HG03571 (cell line): Measurements from ENCODE around the gene RRP1B.
"Not testable (repeated sequence)": the region's sequence is repeated elsewhere in the genome, so short reads cannot be mapped to it uniquely, and the experiment has no call there.

ENCODE experiments used
- ATAC-seq: cut with Tn5 transposase; IDR thresholded peaks from one replicate; pipeline ENCODE4 v1.9.1; 2021; ENCODE audit not compliant: unreplicated experiment

RRP1B gene

GRCh38 chr21:43667191-43667904 lies 8.0 kb downstream of the RRP1B start:
- ATAC-seq, result no peak

- no peak for ATAC-seq
Measured at GRCh38 chr21:43669828-43670605, 10.7 kb downstream of the RRP1B start.

- ATAC-seq, result no peak
Measured at GRCh38 chr21:43675871-43676270, 16.5 kb downstream of the RRP1B start.

GRCh38 chr21:43676391-43676790 lies 17.0 kb downstream of the RRP1B start:
- no peak for ATAC-seq

- no peak for ATAC-seq
Measured at GRCh38 chr21:43679951-43680350, 20.6 kb downstream of the RRP1B start.

- not testable (repeated sequence) for ATAC-seq
Measured at GRCh38 chr21:43680421-43680820, 21.1 kb downstream of the RRP1B start.

GRCh38 chr21:43681650-43682049 lies 22.3 kb downstream of the RRP1B start:
- ATAC-seq, result no peak

- no peak for ATAC-seq
Measured at GRCh38 chr21:43684424-43684823, 25.1 kb downstream of the RRP1B start.

GRCh38 chr21:43686811-43687565 lies 27.6 kb downstream of the RRP1B start:
- no peak for ATAC-seq

- no peak for ATAC-seq
Measured at GRCh38 chr21:43687566-43688399, 28.4 kb downstream of the RRP1B start.

- ATAC-seq, result no peak
Measured at GRCh38 chr21:43688906-43689305, 29.5 kb downstream of the RRP1B start.

- ATAC-seq, result no peak
Measured at GRCh38 chr21:43689556-43690337, 30.4 kb downstream of the RRP1B start.

- no peak for ATAC-seq
Measured at GRCh38 chr21:43690346-43690745, 31.0 kb downstream of the RRP1B start.

- no peak for ATAC-seq
Measured at GRCh38 chr21:43691086-43691795, 31.9 kb downstream of the RRP1B start.

GRCh38 chr21:43691801-43692200 lies 32.4 kb downstream of the RRP1B start:
- no peak for ATAC-seq

- no peak for ATAC-seq
Measured at GRCh38 chr21:43692949-43693348, 33.6 kb downstream of the RRP1B start.

GRCh38 chr21:43693981-43694380 lies 34.6 kb downstream of the RRP1B start:
- no peak for ATAC-seq

GRCh38 chr21:43694437-43695079 lies 35.2 kb downstream of the RRP1B start:
- no peak for ATAC-seq

GRCh38 chr21:43696214-43696613 lies 36.9 kb downstream of the RRP1B start:
- no peak for ATAC-seq
